HG02970 (cell line): ENCODE measurements around the gene TMEM255B.
A peak's percentile ranks its signal among the peaks of the same experiment; 100 is the strongest.
"Not testable (repeated sequence)": the region's sequence is repeated elsewhere in the genome, so short reads cannot be mapped to it uniquely, and the experiment has no call there.

ENCODE experiments used
- ATAC-seq: cut with Tn5 transposase; IDR thresholded peaks from one replicate; pipeline ENCODE4 v1.9.1; 2021; ENCODE audit warnings: mild to moderate bottlenecking, moderate library complexity, moderate number of reproducible peaks; ENCODE audit not compliant: unreplicated experiment, low FRiP score

The TMEM255B gene

GRCh38 chr13:113758651-113759524, at the start of gene TMEM255B:
TSS of gene TMEM255B (plus strand) at chr13:113759226. CDS start at chr13:113759270, 44 bp downstream.
- no peak for ATAC-seq

GRCh38 chr13:113722921-113723320, 36.1 kb upstream of the TMEM255B start:
- no peak for ATAC-seq

GRCh38 chr13:113723410-113724015, 35.5 kb upstream of the TMEM255B start:
- ATAC-seq = no peak

GRCh38 chr13:113724016-113724758, 34.8 kb upstream of the TMEM255B start:
- no peak for ATAC-seq

- ATAC-seq = peak; percentile 66
Measured at GRCh38 chr13:113724780-113725315, 34.2 kb upstream of the TMEM255B start.

GRCh38 chr13:113725329-113726105, 33.5 kb upstream of the TMEM255B start:
- not testable (repeated sequence) for ATAC-seq

- ATAC-seq = not testable (repeated sequence)
Measured at GRCh38 chr13:113726106-113726821, 32.8 kb upstream of the TMEM255B start.

- no peak for ATAC-seq
Measured at GRCh38 chr13:113726961-113727411, 32.0 kb upstream of the TMEM255B start.

- ATAC-seq = no peak
Measured at GRCh38 chr13:113728571-113729054, 30.4 kb upstream of the TMEM255B start.

GRCh38 chr13:113729187-113730019, 29.6 kb upstream of the TMEM255B start:
- no peak for ATAC-seq

- ATAC-seq = no peak
Measured at GRCh38 chr13:113730258-113730691, 28.8 kb upstream of the TMEM255B start.

GRCh38 chr13:113730831-113731191, 28.2 kb upstream of the TMEM255B start:
- no peak for ATAC-seq

- ATAC-seq = no peak
Measured at GRCh38 chr13:113731192-113732175, 27.5 kb upstream of the TMEM255B start.

GRCh38 chr13:113732176-113732960, 26.7 kb upstream of the TMEM255B start:
- no peak for ATAC-seq

GRCh38 chr13:113732961-113733950, 25.8 kb upstream of the TMEM255B start:
- no peak for ATAC-seq
